Body of pancreas (tissue), 4 donors: ENCODE results near the gene NSG1.

Experiments used
- CTCF ChIP-seq, 7 experiments: fragments of 450-650 bp in 4 of 7; fragments of 200-600 bp in 3 of 7; sonication (generic) in 3 of 7; IDR thresholded peaks; one replicate each; pipeline ENCODE4 v1.5.1; 2016 to 2019; ENCODE audit warnings: antibody characterized with exemption in 7 of 7
- POLR2A ChIP-seq, 3 donors: fragments of 450-650 bp; IDR thresholded peaks; one replicate each; pipeline ENCODE4 v1.6.1; 2016; ENCODE audit warnings: antibody characterized with exemption in 3 of 3, mild to moderate bottlenecking in 2 of 3

DNA sequence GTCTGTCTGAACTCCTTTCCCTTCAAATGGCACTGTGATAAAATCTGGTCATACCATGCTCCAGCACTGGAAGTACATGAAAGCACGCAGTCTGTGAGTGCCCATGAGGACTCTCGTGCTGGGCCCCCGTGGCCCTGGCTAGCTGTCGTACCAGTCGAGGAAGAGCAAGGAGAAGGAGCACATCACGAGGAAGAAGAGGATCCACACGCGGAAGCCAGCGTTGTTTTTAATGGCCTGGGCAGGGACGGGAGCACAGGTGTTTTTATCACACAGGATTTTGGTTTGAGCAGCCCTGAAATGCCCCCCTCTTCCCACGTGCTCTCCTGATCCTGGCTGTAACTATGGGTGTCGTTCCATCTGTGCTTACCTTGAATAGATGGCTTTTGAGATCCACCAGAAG is 33.0 kb downstream of the NSG1 start:
- TF ChIP-seq CTCF (IDR thresholded peaks at IDR 0.05): no peak
- no peak for TF ChIP-seq POLR2A (IDR thresholded peaks at IDR 0.05)
